ENCODE results near the gene USP24. TPM values are rescaled to one million over a fixed set of nuclear protein-coding genes. Genes with fewer than 3 reads are reported as not detected.
"Not testable (repeated sequence)": the region's sequence is repeated elsewhere in the genome, so short reads cannot be mapped to it uniquely, and the experiment has no call there.

Gene USP24
- total RNA-seq, 4 donors from 2014 or later, result 20.9 to 58.6 (median 40.5) TPM

DNA sequence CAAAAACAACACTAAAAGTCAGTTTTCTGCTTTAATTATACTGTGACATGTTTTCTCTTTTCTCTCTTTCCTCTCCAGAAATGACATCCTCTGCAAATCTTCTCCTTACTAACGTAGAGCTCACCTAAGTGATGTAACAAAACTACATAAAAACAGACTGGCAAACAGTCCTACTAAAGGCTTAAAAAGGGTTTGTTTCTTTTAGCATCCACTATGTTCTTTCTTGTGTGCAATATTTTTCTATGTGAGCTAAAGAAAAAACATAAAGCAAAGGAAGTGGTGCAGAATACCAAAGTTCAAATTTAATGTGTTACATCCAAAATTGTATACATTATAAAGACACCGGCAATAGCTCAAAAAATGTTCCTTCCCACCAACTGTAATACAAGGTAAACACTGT, 14.5 kb downstream of the USP24 start:
- TF ChIP-seq POLR2A (IDR thresholded peaks at IDR 0.05), result no peak
- TF ChIP-seq, protein P1, sequence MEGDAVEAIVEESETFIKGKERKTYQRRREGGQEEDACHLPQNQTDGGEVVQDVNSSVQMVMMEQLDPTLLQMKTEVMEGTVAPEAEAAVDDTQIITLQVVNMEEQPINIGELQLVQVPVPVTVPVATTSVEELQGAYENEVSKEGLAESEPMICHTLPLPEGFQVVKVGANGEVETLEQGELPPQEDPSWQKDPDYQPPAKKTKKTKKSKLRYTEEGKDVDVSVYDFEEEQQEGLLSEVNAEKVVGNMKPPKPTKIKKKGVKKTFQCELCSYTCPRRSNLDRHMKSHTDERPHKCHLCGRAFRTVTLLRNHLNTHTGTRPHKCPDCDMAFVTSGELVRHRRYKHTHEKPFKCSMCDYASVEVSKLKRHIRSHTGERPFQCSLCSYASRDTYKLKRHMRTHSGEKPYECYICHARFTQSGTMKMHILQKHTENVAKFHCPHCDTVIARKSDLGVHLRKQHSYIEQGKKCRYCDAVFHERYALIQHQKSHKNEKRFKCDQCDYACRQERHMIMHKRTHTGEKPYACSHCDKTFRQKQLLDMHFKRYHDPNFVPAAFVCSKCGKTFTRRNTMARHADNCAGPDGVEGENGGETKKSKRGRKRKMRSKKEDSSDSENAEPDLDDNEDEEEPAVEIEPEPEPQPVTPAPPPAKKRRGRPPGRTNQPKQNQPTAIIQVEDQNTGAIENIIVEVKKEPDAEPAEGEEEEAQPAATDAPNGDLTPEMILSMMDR (IDR thresholded peaks at IDR 0.05), result no peak
- intact Hi-C loops (cut with DNase I; ENCODE audit: low total_unique reads), result no loop called here
- 76 to 87% methylated on average over 2 of the region's 2 CpGs for WGBS, 2 donors
- DNase-seq (ENCODE audit: low spot score in 2 of 2), result no peak
- H3K4me3 ChIP-seq (ENCODE audit: low read depth, poor library complexity, severe bottlenecking), result no peak overlapping the region

DNA sequence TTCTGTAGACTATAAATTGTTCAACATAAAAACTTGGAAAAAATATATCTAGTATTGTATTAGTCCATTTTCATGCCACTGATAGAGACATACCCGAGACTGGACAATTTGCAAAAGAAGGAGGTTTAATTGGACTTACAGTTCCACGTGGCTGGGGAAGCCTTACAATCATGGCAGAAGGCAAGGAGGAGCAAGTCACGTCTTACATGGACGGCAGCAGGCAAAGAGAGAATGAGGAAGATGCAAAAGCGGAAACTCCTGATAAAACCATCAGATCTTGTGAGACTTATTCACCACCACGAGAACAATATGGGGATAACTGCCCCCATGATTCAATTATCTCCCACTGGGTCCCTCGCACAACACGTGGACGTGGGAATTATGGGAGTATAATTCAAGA, 15.4 kb downstream of the USP24 start:
- H3K4me3 ChIP-seq (ENCODE audit: low read depth, poor library complexity, severe bottlenecking); intact Hi-C loops (cut with DNase I; ENCODE audit: low total_unique reads); DNase-seq (ENCODE audit: low spot score in 2 of 2): not testable (repeated sequence)
- 89 to 95% methylated on average over 9 of the region's 9 CpGs for WGBS, 2 donors

DNA sequence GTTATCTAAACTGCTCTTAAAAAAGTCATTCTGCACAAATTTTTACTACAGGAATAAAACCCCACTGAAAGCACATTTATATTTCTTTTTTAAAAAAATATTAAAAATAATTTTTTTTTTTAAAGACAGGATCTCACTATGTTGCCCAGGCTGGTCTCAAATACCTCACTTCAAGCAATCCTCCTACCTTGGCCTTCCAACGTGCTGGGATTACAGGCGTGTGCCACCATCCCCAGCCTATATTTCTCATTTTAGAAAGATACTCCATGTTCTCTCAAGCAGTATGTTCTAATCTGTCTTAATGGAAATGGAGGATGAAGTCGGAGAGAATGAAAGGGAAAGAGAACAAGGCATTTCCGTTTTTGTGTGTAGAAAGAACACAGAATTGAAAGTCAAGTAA, 17.1 kb downstream of the USP24 start:
- no peak overlapping the region for H3K4me3 ChIP-seq (ENCODE audit: low read depth, poor library complexity, severe bottlenecking)
- no peak for TF ChIP-seq POLR2A (IDR thresholded peaks at IDR 0.05)
- TF ChIP-seq, protein P1 (IDR thresholded peaks at IDR 0.05), result no peak
- 84 to 89% methylated on average over 4 of the region's 4 CpGs for WGBS, 2 donors
- intact Hi-C loops (cut with DNase I; ENCODE audit: low total_unique reads), result no loop called here
- no peak for DNase-seq (ENCODE audit: low spot score in 2 of 2)

DNA sequence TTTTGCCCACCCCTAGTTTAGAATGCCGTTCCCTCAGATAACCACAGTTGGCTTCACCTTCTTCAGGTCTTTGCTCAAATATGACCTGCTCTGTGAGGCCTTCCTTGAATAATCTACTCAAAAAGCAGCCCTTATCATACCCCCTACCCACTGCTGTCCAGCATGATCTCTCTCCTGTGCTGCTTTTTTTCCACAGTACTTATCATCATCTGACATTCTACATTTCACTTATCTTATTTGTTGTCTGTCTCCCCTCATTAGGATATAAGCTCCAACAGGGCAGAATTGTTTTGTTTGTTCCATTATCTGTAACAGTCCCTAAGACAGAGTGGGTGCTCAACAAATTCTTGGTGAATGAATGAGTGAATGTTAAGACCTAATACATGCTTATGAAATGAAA, 18.1 kb downstream of the USP24 start:
- no peak overlapping the region for H3K4me3 ChIP-seq (ENCODE audit: low read depth, poor library complexity, severe bottlenecking)
- intact Hi-C loops (cut with DNase I; ENCODE audit: low total_unique reads), result no loop called here
- WGBS, 2 donors, result 97% methylated on average over 1 of the region's 1 CpG
- TF ChIP-seq, protein P1 (IDR thresholded peaks at IDR 0.05), result no peak
- no peak for TF ChIP-seq POLR2A (IDR thresholded peaks at IDR 0.05)
- DNase-seq (ENCODE audit: low spot score in 2 of 2), result no peak

DNA sequence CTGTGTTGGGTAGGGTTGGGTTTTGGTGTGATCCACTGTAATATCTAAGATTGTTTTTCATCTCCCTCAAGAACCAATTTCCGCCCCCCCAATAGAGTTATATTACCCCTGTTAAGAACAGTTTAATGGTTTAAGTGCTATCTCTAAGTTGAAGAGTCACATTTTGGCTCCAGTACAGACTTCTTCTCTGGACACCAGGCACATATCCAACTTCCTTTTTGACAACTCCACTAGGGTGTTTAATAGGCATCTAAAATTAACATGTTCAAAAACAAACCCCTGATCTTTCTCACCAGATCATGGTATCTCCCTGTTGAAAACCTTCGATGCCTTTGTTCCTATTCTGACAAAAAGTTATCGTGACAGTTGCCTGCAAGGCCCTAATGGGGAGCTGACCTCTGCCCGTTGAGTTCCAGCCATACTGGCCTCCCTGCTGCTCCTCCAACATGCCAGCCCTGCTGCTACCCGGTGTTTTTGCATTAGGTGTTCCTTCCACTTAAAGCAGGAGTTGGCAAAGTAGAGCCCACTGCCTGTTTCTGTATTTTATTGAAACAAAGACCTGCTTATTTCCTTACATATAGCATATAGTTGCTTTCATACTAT, 18.6 kb downstream of the USP24 start:
- H3K4me3 ChIP-seq (ENCODE audit: low read depth, poor library complexity, severe bottlenecking), result no peak overlapping the region
- TF ChIP-seq, protein P1 (IDR thresholded peaks at IDR 0.05), result no peak
- no peak for TF ChIP-seq POLR2A (IDR thresholded peaks at IDR 0.05)
- intact Hi-C loops (cut with DNase I; ENCODE audit: low total_unique reads), result no loop called here
- DNase-seq (ENCODE audit: low spot score in 2 of 2), result no peak
- 81 to 83% methylated on average over 5 of the region's 5 CpGs for WGBS, 2 donors

DNA sequence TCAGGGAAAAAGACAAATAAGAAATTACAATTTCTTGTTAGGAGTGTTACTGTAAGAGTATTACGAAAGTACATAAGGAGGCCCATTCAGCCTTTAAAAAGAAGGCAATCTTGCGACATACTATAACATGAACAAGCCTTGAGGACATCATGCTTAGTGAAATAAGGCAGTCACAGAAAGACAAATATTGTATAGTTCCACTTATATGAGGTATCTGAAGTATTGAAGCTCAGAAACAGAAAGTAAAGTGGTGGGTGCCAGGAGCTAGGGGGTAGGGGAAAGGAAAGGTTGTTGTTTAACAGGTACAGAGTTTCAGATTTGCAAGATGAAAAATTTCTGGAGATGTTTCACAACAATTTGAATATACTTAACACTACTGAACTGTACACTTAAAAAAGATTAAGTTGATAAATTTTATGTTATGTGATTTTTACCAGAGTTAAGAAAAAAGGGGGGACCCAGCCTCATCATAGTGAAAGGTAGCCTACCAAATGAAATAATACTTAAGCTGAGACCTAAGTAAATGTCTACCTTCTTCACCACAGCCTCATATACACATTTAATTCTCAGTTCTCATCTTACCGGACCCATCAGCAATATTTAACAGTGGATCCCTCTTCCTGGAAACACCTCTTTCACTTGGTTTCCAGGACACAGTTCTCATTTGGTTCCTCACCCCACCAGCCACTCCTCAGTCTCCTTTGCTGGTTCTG, 19.5 kb downstream of the USP24 start:
- WGBS, 2 donors, result 77 to 80% methylated on average over 3 of the region's 3 CpGs
- no peak for TF ChIP-seq POLR2A (IDR thresholded peaks at IDR 0.05)
- TF ChIP-seq, protein P1 (IDR thresholded peaks at IDR 0.05), result no peak
- intact Hi-C loops (cut with DNase I; ENCODE audit: low total_unique reads), result no loop called here

More for the DNA sequence above, 19.5 kb downstream of the USP24 start:
- no peak for DNase-seq (ENCODE audit: low spot score in 2 of 2)
- H3K4me3 ChIP-seq (ENCODE audit: low read depth, poor library complexity, severe bottlenecking), result no peak overlapping the region

Data from lower leg skin (tissue), 4 donors.